Kidney epithelial cell (primary cell): ENCODE results near the gene MRPL1. TPM values are rescaled to one million over a fixed set of nuclear protein-coding genes. Genes with fewer than 3 reads are reported as not detected.

ENCODE experiments used
- DNase-seq: peaks from one replicate; pipeline ENCODE4 v3.0.0-alpha.2; 2010; ENCODE audit warnings: low read depth
- H3K27me3 ChIP-seq: 2 replicates; pipeline ENCODE4 v1.6.0; 2011; ENCODE audit warnings: low read length; ENCODE audit not compliant: control insufficient read depth, insufficient read depth
- H3K36me3 ChIP-seq: 2 replicates; pipeline ENCODE4 v1.5.1; 2011; ENCODE audit warnings: low read length; ENCODE audit not compliant: control insufficient read depth, insufficient read depth
- H3K4me3 ChIP-seq: 2 replicates; pipeline ENCODE4 v1.5.1; 2011; ENCODE audit warnings: low read depth, mild to moderate bottlenecking, control low read depth, low read length
- total RNA-seq: library from RNA; depleted of rRNA; stranded (reverse); fragments of >200 nt; gene quantifications from 2 replicates; pipeline ENCODE4 v1.2.3, GENCODE V29; 2015
- TF ChIP-seq, protein P1 (sequence below): IDR thresholded peaks from 2 replicates; pipeline ENCODE4 v1.5.1; 2011; ENCODE audit warnings: mild to moderate bottlenecking, moderate library complexity, low read length, control low read depth, inconsistent platforms; ENCODE audit not compliant: insufficient read depth, poor library complexity, severe bottlenecking

The MRPL1 gene
- total RNA-seq, 1 donor from 2014 or later, result 35.8 TPM

DNA sequence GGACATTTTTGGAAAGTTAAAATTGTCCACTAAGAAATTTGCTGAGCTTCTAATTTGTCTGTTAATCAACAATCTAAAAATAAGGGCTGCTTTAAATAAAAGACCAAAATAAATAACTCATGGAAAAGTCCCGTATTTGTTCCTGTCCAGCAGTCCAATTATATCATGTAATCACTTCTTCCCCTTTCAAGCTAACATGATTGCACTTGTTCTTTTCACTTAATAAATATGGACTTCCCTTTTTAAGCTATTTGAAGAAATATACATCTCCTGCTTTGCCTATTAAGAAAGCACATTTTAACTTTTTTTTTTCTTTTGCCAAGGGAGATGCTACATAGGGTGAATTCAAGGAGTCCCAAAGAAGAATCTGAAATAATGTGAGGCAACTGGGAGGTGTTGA lies 138.9 kb downstream of the MRPL1 start:
- H3K36me3 ChIP-seq, result no peaks in the 10 kb centered on the region
- no peak for DNase-seq
- H3K27me3 ChIP-seq, result no peaks in the 10 kb centered on the region
- no peak overlapping the region for H3K4me3 ChIP-seq
- TF ChIP-seq, protein P1, sequence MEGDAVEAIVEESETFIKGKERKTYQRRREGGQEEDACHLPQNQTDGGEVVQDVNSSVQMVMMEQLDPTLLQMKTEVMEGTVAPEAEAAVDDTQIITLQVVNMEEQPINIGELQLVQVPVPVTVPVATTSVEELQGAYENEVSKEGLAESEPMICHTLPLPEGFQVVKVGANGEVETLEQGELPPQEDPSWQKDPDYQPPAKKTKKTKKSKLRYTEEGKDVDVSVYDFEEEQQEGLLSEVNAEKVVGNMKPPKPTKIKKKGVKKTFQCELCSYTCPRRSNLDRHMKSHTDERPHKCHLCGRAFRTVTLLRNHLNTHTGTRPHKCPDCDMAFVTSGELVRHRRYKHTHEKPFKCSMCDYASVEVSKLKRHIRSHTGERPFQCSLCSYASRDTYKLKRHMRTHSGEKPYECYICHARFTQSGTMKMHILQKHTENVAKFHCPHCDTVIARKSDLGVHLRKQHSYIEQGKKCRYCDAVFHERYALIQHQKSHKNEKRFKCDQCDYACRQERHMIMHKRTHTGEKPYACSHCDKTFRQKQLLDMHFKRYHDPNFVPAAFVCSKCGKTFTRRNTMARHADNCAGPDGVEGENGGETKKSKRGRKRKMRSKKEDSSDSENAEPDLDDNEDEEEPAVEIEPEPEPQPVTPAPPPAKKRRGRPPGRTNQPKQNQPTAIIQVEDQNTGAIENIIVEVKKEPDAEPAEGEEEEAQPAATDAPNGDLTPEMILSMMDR, result no peak

DNA sequence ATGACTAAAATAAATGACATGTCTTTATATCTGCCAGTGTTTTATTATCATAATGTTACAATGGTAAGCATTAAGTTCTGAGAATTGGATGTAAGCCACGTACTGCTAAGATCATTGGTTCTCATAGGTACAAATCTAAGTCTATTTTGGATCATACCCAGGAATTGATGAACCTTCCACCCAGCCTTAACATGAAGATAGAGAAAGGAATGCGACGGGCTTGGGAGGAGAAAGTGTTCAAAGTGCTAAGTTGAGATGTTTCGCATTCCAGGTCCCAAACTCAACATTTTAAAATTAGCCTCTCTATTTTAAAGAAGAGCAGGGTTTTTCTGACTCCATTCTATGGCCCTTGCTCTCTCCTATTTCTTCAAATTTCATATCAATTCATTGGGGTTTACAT lies 139.6 kb downstream of the MRPL1 start:
- Histone ChIP-seq H3K36me3 (no peaks in the 10 kb centered on the region), H3K4me3 (no peak overlapping the region), H3K27me3 (no peaks in the 10 kb centered on the region)
- TF ChIP-seq, protein P1, result no peak
- DNase-seq, result no peak

Other genes with a start within 250 kb of the MRPL1 start
- gene CNOT6L, start 43.5 kb upstream of the MRPL1 start, total RNA-seq, result 11.8 and 15.8 TPM in 2 replicates
- 28.4 and 35.8 TPM in 2 replicates for gene FRAS1, start 194.5 kb downstream of the MRPL1 start, total RNA-seq